Nephron progenitor cell (in vitro differentiated cells): ENCODE measurements around the gene ST6GALNAC3.
A peak's percentile ranks its signal among the peaks of the same experiment; 100 is the strongest.

Source experiments
- DNase-seq: peaks from one replicate; pipeline ENCODE4 v3.0.0; 2021
- H3K27ac Mint-ChIP-seq: 2 replicates; pipeline ENCODE4 v1.8.0; 2021; ENCODE audit warnings: mild to moderate bottlenecking, moderate library complexity, mixed read lengths
- H3K27me3 Mint-ChIP-seq: 2 replicates; pipeline ENCODE4 v1.8.0; 2021; ENCODE audit warnings: mild to moderate bottlenecking, low read depth, mixed read lengths; ENCODE audit not compliant: poor library complexity
- H3K36me3 Mint-ChIP-seq: 2 replicates; pipeline ENCODE4 v1.8.0; 2021; ENCODE audit warnings: low read depth, mixed read lengths
- H3K4me1 Mint-ChIP-seq: 2 replicates; pipeline ENCODE4 v1.8.0; 2021; ENCODE audit warnings: mixed read lengths
- H3K4me3 Mint-ChIP-seq: 2 replicates; pipeline ENCODE4 v1.8.0; 2021; ENCODE audit warnings: mild to moderate bottlenecking, moderate library complexity, mixed read lengths
- H3K9me3 Mint-ChIP-seq: 2 replicates; pipeline ENCODE4 v1.8.0; 2021; ENCODE audit warnings: mild to moderate bottlenecking, moderate library complexity, mixed read lengths
- TF ChIP-seq, protein P1 (sequence below): fragments of 200-600 bp; sonication (generic); IDR thresholded peaks from 2 replicates; pipeline ENCODE4 v1.5.0; 2021; ENCODE audit warnings: antibody characterized with exemption

ST6GALNAC3 gene

DNA sequence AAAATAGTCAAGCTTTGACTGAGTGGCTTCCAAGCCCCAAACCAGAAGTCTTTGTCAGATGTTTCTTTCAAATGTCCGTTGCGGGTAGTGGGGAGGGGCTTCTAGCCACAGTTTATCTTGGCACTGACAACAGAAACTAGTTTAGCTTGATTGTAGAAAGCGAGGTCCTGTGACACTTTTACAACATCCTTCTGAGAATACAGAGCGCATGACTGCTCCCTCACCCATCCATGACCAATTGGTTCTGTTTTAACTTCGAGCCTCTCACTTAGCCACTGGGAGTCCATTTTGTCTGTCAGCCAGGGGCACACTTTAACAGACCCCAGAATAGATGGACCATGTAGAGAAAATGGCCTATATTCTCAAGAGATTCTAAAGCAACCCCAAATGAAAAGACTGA lies 593.5 kb downstream of the ST6GALNAC3 start:
- Mint-ChIP-seq H3K4me1 (peaks cover 34% of the 10 kb centered on the region), H3K9me3 (peaks cover 17% of the 10 kb centered on the region), H3K4me3 (peak overlapping the region; percentile 5), H3K27ac (peak overlapping the region; percentile 94), H3K27me3 (no peaks in the 10 kb centered on the region), H3K36me3 (peaks cover 7% of the 10 kb centered on the region)
- TF ChIP-seq, protein P1, sequence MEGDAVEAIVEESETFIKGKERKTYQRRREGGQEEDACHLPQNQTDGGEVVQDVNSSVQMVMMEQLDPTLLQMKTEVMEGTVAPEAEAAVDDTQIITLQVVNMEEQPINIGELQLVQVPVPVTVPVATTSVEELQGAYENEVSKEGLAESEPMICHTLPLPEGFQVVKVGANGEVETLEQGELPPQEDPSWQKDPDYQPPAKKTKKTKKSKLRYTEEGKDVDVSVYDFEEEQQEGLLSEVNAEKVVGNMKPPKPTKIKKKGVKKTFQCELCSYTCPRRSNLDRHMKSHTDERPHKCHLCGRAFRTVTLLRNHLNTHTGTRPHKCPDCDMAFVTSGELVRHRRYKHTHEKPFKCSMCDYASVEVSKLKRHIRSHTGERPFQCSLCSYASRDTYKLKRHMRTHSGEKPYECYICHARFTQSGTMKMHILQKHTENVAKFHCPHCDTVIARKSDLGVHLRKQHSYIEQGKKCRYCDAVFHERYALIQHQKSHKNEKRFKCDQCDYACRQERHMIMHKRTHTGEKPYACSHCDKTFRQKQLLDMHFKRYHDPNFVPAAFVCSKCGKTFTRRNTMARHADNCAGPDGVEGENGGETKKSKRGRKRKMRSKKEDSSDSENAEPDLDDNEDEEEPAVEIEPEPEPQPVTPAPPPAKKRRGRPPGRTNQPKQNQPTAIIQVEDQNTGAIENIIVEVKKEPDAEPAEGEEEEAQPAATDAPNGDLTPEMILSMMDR = no peak
- peak; percentile 43 for DNase-seq

DNA sequence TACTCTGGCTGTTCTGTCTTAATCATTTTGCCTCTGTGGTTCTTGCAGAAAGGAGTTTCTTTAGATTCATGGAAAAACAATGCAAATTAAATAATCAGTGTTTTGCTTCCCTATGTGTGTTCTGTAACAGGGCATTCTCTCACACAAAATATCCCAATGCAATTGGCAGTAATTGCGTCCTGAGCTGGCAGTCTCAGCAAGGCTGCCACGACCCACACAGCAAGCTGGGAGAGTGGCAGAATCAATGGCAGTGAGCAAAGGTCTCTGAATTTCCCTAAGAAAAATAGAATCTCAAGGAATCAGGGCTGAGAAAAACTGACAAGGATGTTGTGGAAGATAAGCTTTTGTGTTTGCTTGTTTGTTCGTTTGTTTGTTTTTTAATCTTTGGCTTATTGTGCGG lies 594.6 kb downstream of the ST6GALNAC3 start:
- Mint-ChIP-seq H3K27me3 (no peaks in the 10 kb centered on the region), H3K4me1 (peaks cover 41% of the 10 kb centered on the region), H3K9me3 (peaks cover 16% of the 10 kb centered on the region), H3K4me3 (no peak overlapping the region), H3K27ac (peak overlapping the region; percentile 23), H3K36me3 (peaks cover 7% of the 10 kb centered on the region)
- DNase-seq = no peak
- TF ChIP-seq, protein P1 = no peak

DNA sequence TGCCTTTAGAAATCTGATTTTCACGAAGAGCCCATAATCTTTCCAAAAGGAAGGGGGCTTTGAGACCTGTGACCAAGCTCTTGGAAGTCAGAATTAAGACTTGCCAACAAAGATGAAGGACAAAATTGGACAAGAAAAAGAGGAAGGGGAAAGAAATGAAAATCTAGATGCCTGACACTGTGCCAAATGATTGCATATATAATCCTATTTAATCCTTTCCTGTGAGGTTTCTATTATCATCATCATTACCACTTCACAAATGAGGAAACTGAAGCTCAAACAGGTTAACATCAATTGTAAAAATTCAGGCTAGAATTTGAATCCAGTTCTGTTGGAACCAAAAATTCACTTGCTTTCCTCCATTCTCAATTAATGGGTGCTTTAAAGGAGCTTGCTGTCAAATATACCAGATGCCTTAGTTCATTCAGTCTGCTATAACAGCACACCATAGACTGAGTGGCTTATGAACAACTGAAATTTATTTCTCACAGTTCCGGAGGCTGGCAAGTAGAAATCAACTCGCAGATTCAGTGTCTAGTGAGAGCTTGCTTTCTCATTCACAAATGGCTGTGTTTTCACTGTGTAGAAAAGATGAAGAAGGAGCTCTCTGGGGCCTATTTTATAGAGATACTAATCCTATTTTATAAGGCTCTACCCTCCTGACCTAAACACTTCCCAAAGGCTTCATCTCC lies 595.2 kb downstream of the ST6GALNAC3 start:
- Mint-ChIP-seq H3K36me3 (peaks cover 7% of the 10 kb centered on the region), H3K27me3 (no peaks in the 10 kb centered on the region), H3K4me3 (no peak overlapping the region), H3K27ac (no peak overlapping the region), H3K9me3 (peaks cover 12% of the 10 kb centered on the region), H3K4me1 (peaks cover 47% of the 10 kb centered on the region)
- TF ChIP-seq, protein P1 = no peak
- DNase-seq = no peak

DNA sequence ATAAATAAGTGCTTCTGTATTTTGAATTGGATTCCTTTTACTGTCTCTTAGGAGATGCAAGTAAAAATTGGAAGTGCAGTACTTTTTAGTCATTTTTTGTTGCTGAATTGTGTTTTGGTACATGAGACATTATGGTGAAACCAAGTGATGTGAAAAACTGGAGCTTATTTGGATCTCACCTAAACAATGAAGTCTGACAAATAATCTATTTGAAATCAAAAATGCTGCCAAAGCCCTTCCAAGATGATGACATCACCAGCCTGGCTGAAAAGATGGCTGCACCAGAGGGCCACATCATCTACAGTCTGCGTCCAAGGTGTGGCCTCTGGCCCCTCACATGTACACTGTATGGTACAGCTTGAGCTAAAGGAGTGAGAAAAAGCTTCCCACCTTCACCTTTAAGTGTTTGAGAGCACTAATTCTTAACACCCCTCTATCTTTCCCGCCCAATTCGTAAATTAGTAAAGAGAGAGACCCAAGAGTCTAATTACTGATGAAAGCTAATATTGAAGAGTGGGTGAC lies 600.2 kb downstream of the ST6GALNAC3 start:
- TF ChIP-seq, protein P1 = no peak
- Mint-ChIP-seq H3K36me3 (peaks cover 7% of the 10 kb centered on the region), H3K4me3 (no peak overlapping the region), H3K27ac (no peak overlapping the region), H3K4me1 (peaks cover 26% of the 10 kb centered on the region), H3K27me3 (peaks cover 4% of the 10 kb centered on the region), H3K9me3 (peaks cover 8% of the 10 kb centered on the region)
- DNase-seq = no peak

DNA sequence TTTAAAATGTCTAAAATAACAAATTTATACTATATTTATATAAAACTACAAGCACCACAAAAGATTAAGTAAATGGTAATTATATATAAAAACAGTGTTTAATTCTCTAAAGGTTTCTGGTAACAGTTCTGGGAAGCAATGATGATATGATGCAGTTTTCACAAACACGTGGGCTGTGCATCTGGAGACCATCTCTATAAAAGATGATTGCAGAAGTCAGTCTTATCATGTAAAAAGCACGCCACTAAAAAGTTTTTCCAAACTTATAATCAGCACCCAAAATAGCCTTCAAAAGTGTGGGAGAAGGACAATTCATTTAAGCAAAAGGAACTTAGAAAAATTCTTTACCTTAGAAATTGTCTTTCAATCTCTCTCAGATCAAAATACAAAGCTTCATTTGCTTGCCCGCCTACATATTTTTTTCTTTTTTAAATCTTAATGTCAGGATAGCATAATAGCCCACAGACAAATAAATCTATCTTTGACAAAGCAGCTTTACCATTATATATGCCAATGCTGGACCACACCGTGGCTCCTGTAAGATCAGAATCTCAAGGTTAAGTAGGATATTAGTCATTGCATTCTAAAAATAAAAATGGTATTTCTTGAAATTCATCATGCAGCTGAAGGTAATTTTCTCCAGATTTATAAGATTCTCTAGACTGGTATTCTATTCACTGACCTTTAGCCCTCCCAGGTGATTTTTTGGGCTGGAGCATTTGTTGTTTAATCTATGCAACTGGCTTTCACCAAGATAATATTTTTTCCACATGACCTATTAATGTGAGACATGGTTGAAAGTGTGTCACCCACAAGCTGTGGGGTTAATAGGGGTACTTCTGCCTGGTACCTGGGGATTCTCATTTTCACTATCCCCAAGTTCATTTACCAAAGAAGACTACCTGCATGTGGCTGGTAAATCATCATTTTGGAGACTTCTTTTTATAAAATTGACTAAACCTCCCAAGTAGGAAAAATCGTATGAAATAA lies 603.2 kb downstream of the ST6GALNAC3 start:
- peaks cover 4% of the 10 kb centered on the region for H3K27me3 Mint-ChIP-seq
- no peak overlapping the region for H3K4me3 Mint-ChIP-seq
- DNase-seq = no peak
- TF ChIP-seq, protein P1 = no peak
- no peaks in the 10 kb centered on the region for H3K36me3 Mint-ChIP-seq
- H3K4me1 Mint-ChIP-seq = peaks cover 26% of the 10 kb centered on the region
- no peak overlapping the region for H3K27ac Mint-ChIP-seq
- no peaks in the 10 kb centered on the region for H3K9me3 Mint-ChIP-seq
